PC-3 (cell line): ENCODE results near the gene REEP3.

ENCODE experiments used
- CTCF ChIP-seq: fragments of 300-600 bp; sonication (generic); conservative IDR thresholded peaks from 2 replicates; pipeline ENCODE4 v1.5.1; 2017; ENCODE audit warnings: antibody characterized with exemption, low read depth, mild to moderate bottlenecking, low read length
- EZH2 ChIP-seq: fragments of 300-600 bp; sonication (generic); IDR thresholded peaks from one replicate; pipeline ENCODE4 v1.6.1; 2017; ENCODE audit warnings: antibody characterized with exemption, mild to moderate bottlenecking, low read length; ENCODE audit not compliant: unreplicated experiment
- EZH2phosphoT487 ChIP-seq: fragments of 300-600 bp; sonication (generic); IDR thresholded peaks from 2 replicates; pipeline ENCODE4 v1.6.1; 2018; ENCODE audit warnings: mild to moderate bottlenecking, antibody characterized with exemption, low read length, borderline replicate concordance

DNA sequence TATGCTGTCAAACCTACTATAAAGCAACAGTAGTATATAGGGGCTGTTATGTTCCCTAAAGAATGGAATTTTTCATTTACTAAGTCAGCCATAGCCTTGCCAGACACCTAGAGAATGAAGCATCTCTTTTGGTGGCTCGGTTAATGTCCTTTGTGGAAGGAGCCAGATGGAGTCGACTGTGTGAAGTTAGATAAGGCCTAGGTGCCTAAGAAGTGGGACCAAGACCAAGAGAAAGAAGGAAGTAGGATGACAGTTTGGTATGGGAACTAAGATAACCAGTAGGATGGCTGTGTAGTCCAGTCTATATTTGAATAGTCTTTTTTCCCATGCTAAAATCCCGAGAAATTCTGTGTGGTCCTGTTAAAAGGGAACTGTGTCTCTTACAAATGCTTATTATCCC lies 62.2 kb downstream of the REEP3 start:
- no peak for TF ChIP-seq CTCF
- no peak for TF ChIP-seq EZH2
- no peak for TF ChIP-seq EZH2phosphoT487
